Measurements from ENCODE around the gene GPC3.

GPC3 gene

GRCh38 chrX:133918361-133918771, 67.0 kb downstream of the GPC3 start:
- TF ChIP-seq CTCF (IDR thresholded peaks at IDR 0.05; ENCODE audit: control extremely low read depth, extremely low read depth, low read depth, missing control alignments): no peak
- POLR2A ChIA-PET: no interaction called here
- CTCF ChIA-PET: no interaction called here
- no peak for DNase-seq (ENCODE audit: extremely low spot score)

GRCh38 chrX:133916984-133917722, 68.2 kb downstream of the GPC3 start:
- DNase-seq (ENCODE audit: extremely low spot score): no peak
- no peak for TF ChIP-seq CTCF (IDR thresholded peaks at IDR 0.05; ENCODE audit: control extremely low read depth, extremely low read depth, low read depth, missing control alignments)
- ChIA-PET POLR2A (no interaction called here), CTCF (no interaction called here)

- DNase-seq (ENCODE audit: extremely low spot score): no peak
- POLR2A ChIA-PET: no interaction called here
- CTCF ChIA-PET: interaction anchor here (0.7 kb wide), 1 partner anchor 10 kb away, joined by 3 read pairs; no protein-coding TSS in a partner anchor
- no peak for TF ChIP-seq CTCF (IDR thresholded peaks at IDR 0.05; ENCODE audit: control extremely low read depth, extremely low read depth, low read depth, missing control alignments)
Measured at GRCh38 chrX:133913658-133914388, 71.6 kb downstream of the GPC3 start.

- TF ChIP-seq CTCF (IDR thresholded peaks at IDR 0.05; ENCODE audit: control extremely low read depth, extremely low read depth, low read depth, missing control alignments): no peak
- ChIA-PET POLR2A (no interaction called here), CTCF (no interaction called here)
- DNase-seq (ENCODE audit: extremely low spot score): no peak
Measured at GRCh38 chrX:133913009-133913408, 72.4 kb downstream of the GPC3 start.

GRCh38 chrX:133911825-133912495, 73.4 kb downstream of the GPC3 start:
- ChIA-PET CTCF (interaction anchor here (1.5 kb wide), 1 partner anchor 9 kb away, joined by 4 read pairs; no protein-coding TSS in a partner anchor), POLR2A (no interaction called here)
- DNase-seq (ENCODE audit: extremely low spot score): no peak
- TF ChIP-seq CTCF (IDR thresholded peaks at IDR 0.05; ENCODE audit: control extremely low read depth, extremely low read depth, low read depth, missing control alignments): no peak

GRCh38 chrX:133910539-133910938, 74.9 kb downstream of the GPC3 start:
- no peak for TF ChIP-seq CTCF (IDR thresholded peaks at IDR 0.05; ENCODE audit: control extremely low read depth, extremely low read depth, low read depth, missing control alignments)
- ChIA-PET CTCF (no interaction called here), POLR2A (no interaction called here)
- DNase-seq (ENCODE audit: extremely low spot score): no peak
